Astrocyte (in vitro differentiated cells and primary cell): ENCODE measurements around the gene UBE2V1. TPM values are rescaled to one million over a fixed set of nuclear protein-coding genes. Genes with fewer than 3 reads are reported as not detected.

ENCODE experiments used
- DNase-seq: peaks from one replicate; pipeline ENCODE4 v3.0.0-alpha.2; 2010; ENCODE audit warnings: low read depth
- FAIRE-seq: peaks from 2 replicates; lab custom pipeline; 2011; peaks lifted over from hg19 to GRCh38; lab: Jason Lieb, UNC
- H2AFZ ChIP-seq: 2 replicates; pipeline ENCODE4 v1.6.0; 2012; ENCODE audit warnings: low read depth, low read length, inconsistent platforms
- H3K27ac ChIP-seq: 2 replicates; pipeline ENCODE4 v1.5.1; 2011; ENCODE audit warnings: low read depth, low read length, inconsistent platforms
- H3K27me3 ChIP-seq: 2 replicates; pipeline ENCODE4 v1.6.0; 2011; ENCODE audit warnings: low read length, inconsistent platforms; ENCODE audit not compliant: insufficient read depth
- H3K36me3 ChIP-seq: 2 replicates; pipeline ENCODE4 v1.5.1; 2011; ENCODE audit warnings: low read length, inconsistent platforms; ENCODE audit not compliant: insufficient read depth
- H3K4me1 ChIP-seq: 2 replicates; pipeline ENCODE4 v1.5.1; 2011; ENCODE audit warnings: low read length, inconsistent platforms; ENCODE audit not compliant: insufficient read depth
- H3K4me2 ChIP-seq: 2 replicates; pipeline ENCODE4 v1.6.0; 2012; ENCODE audit warnings: low read length, inconsistent platforms
- H3K4me3 ChIP-seq: 2 replicates; pipeline ENCODE4 v1.5.1; 2011; ENCODE audit warnings: low read depth, mild to moderate bottlenecking, low read length, inconsistent platforms; ENCODE audit not compliant: insufficient read depth
- H3K79me2 ChIP-seq: 2 replicates; pipeline ENCODE4 v1.6.0; 2012; ENCODE audit warnings: mild to moderate bottlenecking, low read length, inconsistent platforms; ENCODE audit not compliant: insufficient read depth
- H3K9ac ChIP-seq: 2 replicates; pipeline ENCODE4 v1.6.0; 2012; ENCODE audit warnings: mild to moderate bottlenecking, low read length, inconsistent platforms
- H3K9me3 ChIP-seq: 2 replicates; pipeline ENCODE4 v1.5.1; 2012; ENCODE audit warnings: low read depth, mild to moderate bottlenecking, low read length, inconsistent platforms; ENCODE audit not compliant: insufficient read depth
- H4K20me1 ChIP-seq: 2 replicates; pipeline ENCODE4 v1.6.0; 2012; ENCODE audit warnings: low read length, inconsistent platforms; ENCODE audit not compliant: insufficient read depth
- H3K27ac Mint-ChIP-seq: one replicate; pipeline ENCODE4 v1.8.0; 2021; ENCODE audit warnings: mild to moderate bottlenecking, mixed read lengths; ENCODE audit not compliant: unreplicated experiment
- H3K27me3 Mint-ChIP-seq: one replicate; pipeline ENCODE4 v1.8.0; 2021; ENCODE audit warnings: low read depth, mixed read lengths; ENCODE audit not compliant: unreplicated experiment
- H3K36me3 Mint-ChIP-seq: one replicate; pipeline ENCODE4 v1.8.0; 2021; ENCODE audit warnings: low read depth, mixed read lengths; ENCODE audit not compliant: unreplicated experiment
- H3K4me1 Mint-ChIP-seq: one replicate; pipeline ENCODE4 v1.8.0; 2021; ENCODE audit warnings: low read depth, mixed read lengths; ENCODE audit not compliant: unreplicated experiment
- H3K4me3 Mint-ChIP-seq: one replicate; pipeline ENCODE4 v1.8.0; 2021; ENCODE audit warnings: mild to moderate bottlenecking, moderate library complexity, mixed read lengths; ENCODE audit not compliant: unreplicated experiment
- H3K9me3 Mint-ChIP-seq: one replicate; pipeline ENCODE4 v1.8.0; 2021; ENCODE audit warnings: mild to moderate bottlenecking, mixed read lengths; ENCODE audit not compliant: unreplicated experiment
- EZH2 ChIP-seq: IDR thresholded peaks from 2 replicates; pipeline ENCODE4 v1.6.1; 2012; ENCODE audit warnings: mild to moderate bottlenecking, low read length, inconsistent platforms; ENCODE audit not compliant: insufficient read depth
- total RNA-seq: library from RNA; stranded (reverse); gene quantifications from 2 replicates; pipeline ENCODE4 v1.2.1, GENCODE V29; 2021
- TF ChIP-seq, protein P1 (sequence below): IDR thresholded peaks from 2 replicates; pipeline ENCODE4 v1.5.1; 2011; ENCODE audit warnings: low read depth, mild to moderate bottlenecking, inconsistent platforms, low read length, moderate library complexity; ENCODE audit not compliant: insufficient read depth

The UBE2V1 gene
- total RNA-seq, 1 donor from 2014 or later, result 139 TPM

DNA sequence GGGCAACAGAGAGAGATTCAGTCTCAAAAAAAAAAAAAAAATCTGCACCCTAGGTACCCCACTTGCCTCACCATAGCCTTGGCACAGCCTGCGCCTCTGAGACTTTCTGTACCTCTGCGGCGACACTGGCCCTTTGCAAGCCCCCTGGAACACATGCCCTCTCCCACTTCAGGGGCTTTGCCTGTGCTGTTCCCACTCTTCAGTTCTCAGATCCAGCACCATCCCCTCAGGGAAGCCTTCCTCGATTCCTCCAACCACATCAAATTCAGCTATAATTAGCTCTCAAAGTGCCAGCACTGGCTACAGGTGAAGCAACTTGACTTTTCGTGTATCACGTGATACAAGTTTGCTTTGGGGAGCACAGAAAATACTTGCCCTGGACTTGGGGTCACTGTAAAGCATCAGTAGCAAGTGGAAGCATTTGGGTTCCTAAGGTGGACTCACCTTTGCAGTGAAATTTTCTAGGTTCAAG lies 2.1 kb upstream of the UBE2V1 start:
- Histone ChIP-seq H3K4me1 (peaks cover 39% of the 10 kb centered on the region), H4K20me1 (peaks cover 24% of the 10 kb centered on the region), H2AFZ (peak overlapping the region; percentile 84), H3K79me2 (peaks cover 36% of the 10 kb centered on the region), H3K27ac (peak overlapping the region; percentile 49), H3K4me3 (peak overlapping the region; percentile 71), H3K27me3 (no peaks in the 10 kb centered on the region), H3K9ac (peak overlapping the region; percentile 83), H3K4me2 (peak overlapping the region; percentile 92), H3K9me3 (no peaks in the 10 kb centered on the region), H3K36me3 (no peaks in the 10 kb centered on the region)
- Mint-ChIP-seq H3K27me3 (no peaks in the 10 kb centered on the region), H3K36me3 (peaks cover 2% of the 10 kb centered on the region), H3K4me3 (peak overlapping the region; percentile 92), H3K27ac (no peak overlapping the region), H3K4me1 (peaks cover 31% of the 10 kb centered on the region), H3K9me3 (no peaks in the 10 kb centered on the region)
- DNase-seq, result no peak
- TF ChIP-seq, protein P1, sequence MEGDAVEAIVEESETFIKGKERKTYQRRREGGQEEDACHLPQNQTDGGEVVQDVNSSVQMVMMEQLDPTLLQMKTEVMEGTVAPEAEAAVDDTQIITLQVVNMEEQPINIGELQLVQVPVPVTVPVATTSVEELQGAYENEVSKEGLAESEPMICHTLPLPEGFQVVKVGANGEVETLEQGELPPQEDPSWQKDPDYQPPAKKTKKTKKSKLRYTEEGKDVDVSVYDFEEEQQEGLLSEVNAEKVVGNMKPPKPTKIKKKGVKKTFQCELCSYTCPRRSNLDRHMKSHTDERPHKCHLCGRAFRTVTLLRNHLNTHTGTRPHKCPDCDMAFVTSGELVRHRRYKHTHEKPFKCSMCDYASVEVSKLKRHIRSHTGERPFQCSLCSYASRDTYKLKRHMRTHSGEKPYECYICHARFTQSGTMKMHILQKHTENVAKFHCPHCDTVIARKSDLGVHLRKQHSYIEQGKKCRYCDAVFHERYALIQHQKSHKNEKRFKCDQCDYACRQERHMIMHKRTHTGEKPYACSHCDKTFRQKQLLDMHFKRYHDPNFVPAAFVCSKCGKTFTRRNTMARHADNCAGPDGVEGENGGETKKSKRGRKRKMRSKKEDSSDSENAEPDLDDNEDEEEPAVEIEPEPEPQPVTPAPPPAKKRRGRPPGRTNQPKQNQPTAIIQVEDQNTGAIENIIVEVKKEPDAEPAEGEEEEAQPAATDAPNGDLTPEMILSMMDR, result no peak
- TF ChIP-seq EZH2, result no peak
- FAIRE-seq, result no peak

DNA sequence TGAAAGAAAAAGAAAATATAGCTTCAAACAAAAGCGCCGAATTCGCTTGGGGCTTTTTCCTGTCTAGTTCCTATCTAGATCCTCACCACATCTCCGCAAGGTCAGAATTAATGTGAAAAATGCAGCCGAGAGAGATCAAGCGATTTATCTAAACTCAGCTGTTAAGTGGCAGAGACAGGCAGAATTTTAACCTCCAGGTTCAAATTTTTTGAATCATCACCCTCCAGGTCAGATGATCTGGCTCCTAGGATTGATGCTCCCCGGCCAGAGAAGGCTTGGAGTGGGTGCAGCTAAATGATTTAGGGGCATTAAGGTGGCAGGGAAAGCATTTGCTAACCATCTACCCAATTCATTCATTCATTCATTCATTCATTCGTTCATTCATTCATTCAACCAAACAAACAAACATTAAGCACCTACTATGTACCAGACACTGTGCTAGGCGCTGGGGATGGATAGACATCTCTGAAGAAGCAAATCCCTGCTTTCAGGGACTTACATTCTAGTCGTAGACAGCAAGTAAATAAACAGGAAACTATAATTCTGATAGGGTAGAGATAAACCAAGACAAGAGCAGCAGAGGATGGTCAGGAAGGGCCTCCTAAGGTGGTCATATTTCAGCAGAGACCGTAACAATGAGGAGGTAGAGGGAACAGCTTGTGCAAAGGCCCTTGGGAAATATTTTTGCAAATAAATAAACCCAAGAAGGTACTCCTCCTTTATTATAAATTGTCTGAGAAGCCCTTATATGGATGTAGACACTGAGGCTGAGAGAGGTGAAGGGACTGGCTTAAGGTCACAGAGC lies 672 bp upstream of the UBE2V1 start:
- Mint-ChIP-seq H3K27me3 (no peaks in the 10 kb centered on the region), H3K4me1 (peaks cover 43% of the 10 kb centered on the region), H3K27ac (peak overlapping the region; percentile 92), H3K36me3 (peaks cover 6% of the 10 kb centered on the region), H3K9me3 (no peaks in the 10 kb centered on the region), H3K4me3 (peak overlapping the region; percentile 89)
- Histone ChIP-seq H4K20me1 (peaks cover 38% of the 10 kb centered on the region), H3K36me3 (no peaks in the 10 kb centered on the region), H3K9ac (peak overlapping the region; percentile 98), H3K79me2 (peaks cover 51% of the 10 kb centered on the region), H3K9me3 (no peaks in the 10 kb centered on the region), H3K27me3 (no peaks in the 10 kb centered on the region), H2AFZ (peak overlapping the region; percentile 88), H3K4me3 (peak overlapping the region; percentile 84), H3K4me2 (peak overlapping the region; percentile 98), H3K4me1 (peaks cover 49% of the 10 kb centered on the region), H3K27ac (peak overlapping the region; percentile 94)
- no peak for FAIRE-seq
- DNase-seq, result no peak
- TF ChIP-seq, protein P1, result no peak
- no peak for TF ChIP-seq EZH2
